ENCODE results near the gene ABCD3. TPM values are rescaled to one million over a fixed set of nuclear protein-coding genes. Genes with fewer than 3 reads are reported as not detected.

Gene ABCD3
- total RNA-seq, 1 experiment from 2014 or later: 48.8 TPM

DNA sequence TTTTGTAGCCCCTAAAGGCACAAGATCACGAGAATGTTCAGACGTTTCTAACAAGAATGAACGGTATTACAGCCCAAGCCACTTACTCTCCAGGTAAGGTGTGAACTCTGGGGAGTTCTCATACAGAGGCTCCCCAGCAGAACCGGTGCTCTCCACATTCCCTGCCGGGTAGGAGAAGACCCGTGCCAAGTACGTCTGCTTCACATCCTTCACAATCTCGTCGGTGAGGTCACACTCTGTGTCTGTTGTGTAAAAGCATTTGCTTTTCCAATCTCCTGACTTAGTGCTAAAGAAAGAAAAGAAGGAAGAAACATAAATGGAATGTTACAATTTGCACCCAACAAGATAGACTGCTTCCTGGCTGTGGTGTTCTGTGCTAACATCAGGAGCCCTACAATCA lies 117.7 kb downstream of the ABCD3 start:
- Histone ChIP-seq H3K79me2 (ENCODE audit: insufficient read depth, low read length) (peaks cover 77% of the 10 kb centered on the region), H3K9ac (ENCODE audit: low read length) (no peak overlapping the region), H3K27me3 (ENCODE audit: insufficient read depth, low read length) (no peaks in the 10 kb centered on the region), H3K9me3 (ENCODE audit: control insufficient read depth in 1 of 2, insufficient read depth in 1 of 2, low read depth in 1 of 2, low read length in 2 of 2) (no peaks in the 10 kb centered on the region), H3K4me2 (ENCODE audit: low read length) (no peak overlapping the region), H4K20me1 (ENCODE audit: insufficient read depth) (peaks cover under 1% of the 10 kb centered on the region; the same call in 1 of the 2 replicates), H3K4me3 (replicated peaks in 1 of 2; ENCODE audit: low read depth in 1 of 2, low read length in 2 of 2) (no peak overlapping the region), H2AFZ (ENCODE audit: low read depth, low read length, poor library complexity, severe bottlenecking) (no peak overlapping the region), H3K9me2 (ENCODE audit: insufficient read depth) (no peaks in the 10 kb centered on the region), H3K36me3 (ENCODE audit: control insufficient read depth in 1 of 2, insufficient read depth in 2 of 2, low read length in 2 of 2) (peaks cover 12 to 83% of the 10 kb centered on the region in 2 experiments; a peak in 3 of 4 replicates), H3K4me1 (ENCODE audit: control insufficient read depth in 1 of 2, insufficient read depth in 2 of 2, low read length in 2 of 2) (peaks cover 10 to 24% of the 10 kb centered on the region in 2 experiments; a peak in 3 of 4 replicates), H3K27ac (ENCODE audit: low read depth, low read length) (no peak overlapping the region)
- CTCF ChIA-PET: no interaction called here
- intact Hi-C loops (cut with micrococcal nuclease): no loop called here
- DNase-seq (ENCODE audit: low read depth, low spot score) (no peak), ATAC-seq (no peak)
- RAD21 ChIA-PET (ENCODE audit: low non-redundant PET in 1 of 2, low total read pairs in 2 of 2, uncharacterized antibody in 2 of 2, unreplicated experiment in 2 of 2): no interaction called here
- BruUV-seq (replicated peaks): no TSS peak
- TF ChIP-seq CEBPB (IDR thresholded peaks at IDR 0.05; ENCODE audit: low read depth): no peak
- no peak for TF ChIP-seq ZNF274 (IDR thresholded peaks at IDR 0.05; ENCODE audit: low read depth, low read length)
- TF ChIP-seq, protein P1, sequence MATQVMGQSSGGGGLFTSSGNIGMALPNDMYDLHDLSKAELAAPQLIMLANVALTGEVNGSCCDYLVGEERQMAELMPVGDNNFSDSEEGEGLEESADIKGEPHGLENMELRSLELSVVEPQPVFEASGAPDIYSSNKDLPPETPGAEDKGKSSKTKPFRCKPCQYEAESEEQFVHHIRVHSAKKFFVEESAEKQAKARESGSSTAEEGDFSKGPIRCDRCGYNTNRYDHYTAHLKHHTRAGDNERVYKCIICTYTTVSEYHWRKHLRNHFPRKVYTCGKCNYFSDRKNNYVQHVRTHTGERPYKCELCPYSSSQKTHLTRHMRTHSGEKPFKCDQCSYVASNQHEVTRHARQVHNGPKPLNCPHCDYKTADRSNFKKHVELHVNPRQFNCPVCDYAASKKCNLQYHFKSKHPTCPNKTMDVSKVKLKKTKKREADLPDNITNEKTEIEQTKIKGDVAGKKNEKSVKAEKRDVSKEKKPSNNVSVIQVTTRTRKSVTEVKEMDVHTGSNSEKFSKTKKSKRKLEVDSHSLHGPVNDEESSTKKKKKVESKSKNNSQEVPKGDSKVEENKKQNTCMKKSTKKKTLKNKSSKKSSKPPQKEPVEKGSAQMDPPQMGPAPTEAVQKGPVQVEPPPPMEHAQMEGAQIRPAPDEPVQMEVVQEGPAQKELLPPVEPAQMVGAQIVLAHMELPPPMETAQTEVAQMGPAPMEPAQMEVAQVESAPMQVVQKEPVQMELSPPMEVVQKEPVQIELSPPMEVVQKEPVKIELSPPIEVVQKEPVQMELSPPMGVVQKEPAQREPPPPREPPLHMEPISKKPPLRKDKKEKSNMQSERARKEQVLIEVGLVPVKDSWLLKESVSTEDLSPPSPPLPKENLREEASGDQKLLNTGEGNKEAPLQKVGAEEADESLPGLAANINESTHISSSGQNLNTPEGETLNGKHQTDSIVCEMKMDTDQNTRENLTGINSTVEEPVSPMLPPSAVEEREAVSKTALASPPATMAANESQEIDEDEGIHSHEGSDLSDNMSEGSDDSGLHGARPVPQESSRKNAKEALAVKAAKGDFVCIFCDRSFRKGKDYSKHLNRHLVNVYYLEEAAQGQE (IDR thresholded peaks at IDR 0.05; ENCODE audit: low read depth): no peak
- TF ChIP-seq MAX (IDR thresholded peaks at IDR 0.05): no peak
- no peak for TF ChIP-seq RAD21 (IDR thresholded peaks at IDR 0.05; ENCODE audit: low read depth)
- TF ChIP-seq SIN3A (IDR thresholded peaks at IDR 0.05; ENCODE audit: low read depth): no peak
- TF ChIP-seq CBX3 (IDR thresholded peaks at IDR 0.05; ENCODE audit: low read depth): no peak
- no peak for TF ChIP-seq FOSL1 (IDR thresholded peaks at IDR 0.05; ENCODE audit: low read depth)
- TF ChIP-seq SP1 (IDR thresholded peaks at IDR 0.05; ENCODE audit: low read depth): no peak
- TF ChIP-seq, protein P2, sequence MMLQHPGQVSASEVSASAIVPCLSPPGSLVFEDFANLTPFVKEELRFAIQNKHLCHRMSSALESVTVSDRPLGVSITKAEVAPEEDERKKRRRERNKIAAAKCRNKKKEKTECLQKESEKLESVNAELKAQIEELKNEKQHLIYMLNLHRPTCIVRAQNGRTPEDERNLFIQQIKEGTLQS (IDR thresholded peaks at IDR 0.05): no peak
- no peak for TF ChIP-seq ZFX (IDR thresholded peaks at IDR 0.05)
- no peak for TF ChIP-seq EGR1 (IDR thresholded peaks at IDR 0.05; ENCODE audit: low read depth)
- TF ChIP-seq ELF1 (IDR thresholded peaks at IDR 0.05; ENCODE audit: borderline replicate concordance, low read depth): no peak
- TF ChIP-seq ZBTB33 (IDR thresholded peaks at IDR 0.05; ENCODE audit: extremely low read depth, insufficient replicate concordance, low read length): no peak
- no peak for TF ChIP-seq EZH2 (IDR thresholded peaks at IDR 0.05)
- TF ChIP-seq CTCF (IDR thresholded peaks at IDR 0.05 in 2 of 3, conservative IDR thresholded peaks at IDR 0.05 in 1 of 3; ENCODE audit: borderline replicate concordance in 1 of 3, insufficient read depth in 1 of 3, low read depth in 2 of 3, low read length in 2 of 3): no peak
- TF ChIP-seq POLR2A (IDR thresholded peaks at IDR 0.05; ENCODE audit: borderline replicate concordance, extremely low read depth, insufficient read depth, insufficient read length): no peak
- no peak for TF ChIP-seq POLR2AphosphoS5 (IDR thresholded peaks at IDR 0.05; ENCODE audit: low read depth, low read length)
- POLR2A ChIA-PET: no interaction called here
